NB4 (cell line): ENCODE data around the gene ZBTB20.
"Not testable (repeated sequence)": the region's sequence is repeated elsewhere in the genome, so short reads cannot be mapped to it uniquely, and the experiment has no call there.

Experiments
- DNase-seq: peaks from one replicate; pipeline ENCODE4 v3.0.0; 2010; ENCODE audit warnings: low read depth
- H3K4me3 ChIP-seq: one replicate; pipeline ENCODE4 v1.5.1; 2011; ENCODE audit warnings: mild to moderate bottlenecking, low read depth, low read length, moderate library complexity
- CTCF ChIP-seq: IDR thresholded peaks from one replicate; pipeline ENCODE4 v1.5.1; 2012; ENCODE audit warnings: low read depth, low read length
- MAX ChIP-seq: IDR thresholded peaks from 2 replicates; pipeline ENCODE4 v1.6.1; 2011; ENCODE audit warnings: low read depth, low read length
- MYC ChIP-seq: IDR thresholded peaks from 2 replicates; pipeline ENCODE4 v1.6.1; 2011; ENCODE audit warnings: low read depth, low read length
- POLR2A ChIP-seq: IDR thresholded peaks from 2 replicates; pipeline ENCODE4 v1.6.1; 2011; ENCODE audit warnings: mild to moderate bottlenecking; ENCODE audit not compliant: insufficient read length; ENCODE audit errors: extremely low read depth

Gene ZBTB20

GRCh38 chr3:115110830-115111229 lies 36.3 kb downstream of the ZBTB20 start:
- DNase-seq, result no peak
- no peak overlapping the region for H3K4me3 ChIP-seq
- TF ChIP-seq POLR2A (no peak), MAX (no peak), MYC (no peak), CTCF (no peak)

- DNase-seq, H3K4me3 ChIP-seq: not testable (repeated sequence)
Measured at GRCh38 chr3:115110066-115110465, 37.0 kb downstream of the ZBTB20 start.

GRCh38 chr3:115108614-115109013 lies 38.5 kb downstream of the ZBTB20 start:
- no peak for DNase-seq
- no peak overlapping the region for H3K4me3 ChIP-seq
- TF ChIP-seq CTCF, result no peak
- no peak for TF ChIP-seq POLR2A
- TF ChIP-seq MAX, result no peak
- TF ChIP-seq MYC, result no peak

- no peak for DNase-seq
- H3K4me3 ChIP-seq, result no peak overlapping the region
- TF ChIP-seq POLR2A (no peak), CTCF (no peak), MAX (no peak), MYC (no peak)
Measured at GRCh38 chr3:115102046-115102445, 45.0 kb downstream of the ZBTB20 start.

GRCh38 chr3:115100806-115101205 lies 46.3 kb downstream of the ZBTB20 start:
- no peak for DNase-seq
- TF ChIP-seq MYC (no peak), CTCF (no peak), POLR2A (no peak), MAX (no peak)
- no peak overlapping the region for H3K4me3 ChIP-seq

- peak; percentile 1 for DNase-seq
- no peak for TF ChIP-seq MYC
- TF ChIP-seq MAX, result no peak
- TF ChIP-seq POLR2A, result no peak
- TF ChIP-seq CTCF, result no peak
- H3K4me3 ChIP-seq, result no peak overlapping the region
Measured at GRCh38 chr3:115099986-115100571, 47.0 kb downstream of the ZBTB20 start.
